ENCODE measurements around the gene TAS2R31.

DNA sequence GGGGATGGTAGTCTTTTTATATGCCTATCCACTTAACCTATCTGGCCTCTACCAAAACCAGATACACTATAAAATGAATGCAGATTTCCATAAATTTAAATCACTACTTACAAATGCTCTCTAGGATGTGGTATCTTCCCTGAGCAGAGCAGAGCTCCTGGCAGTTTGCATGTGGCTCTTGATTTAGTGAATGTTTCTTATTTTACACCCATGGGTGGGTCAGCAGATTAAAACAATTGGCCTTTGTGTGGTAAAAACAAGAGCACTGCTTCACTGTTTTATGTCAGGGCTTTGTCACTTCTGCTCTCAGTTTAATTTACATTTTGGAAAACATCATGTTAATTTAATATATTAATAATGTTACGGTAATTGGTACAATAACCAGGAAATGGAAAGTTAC lies 14.3 kb downstream of the TAS2R31 start:
- TF ChIP-seq, protein P1, sequence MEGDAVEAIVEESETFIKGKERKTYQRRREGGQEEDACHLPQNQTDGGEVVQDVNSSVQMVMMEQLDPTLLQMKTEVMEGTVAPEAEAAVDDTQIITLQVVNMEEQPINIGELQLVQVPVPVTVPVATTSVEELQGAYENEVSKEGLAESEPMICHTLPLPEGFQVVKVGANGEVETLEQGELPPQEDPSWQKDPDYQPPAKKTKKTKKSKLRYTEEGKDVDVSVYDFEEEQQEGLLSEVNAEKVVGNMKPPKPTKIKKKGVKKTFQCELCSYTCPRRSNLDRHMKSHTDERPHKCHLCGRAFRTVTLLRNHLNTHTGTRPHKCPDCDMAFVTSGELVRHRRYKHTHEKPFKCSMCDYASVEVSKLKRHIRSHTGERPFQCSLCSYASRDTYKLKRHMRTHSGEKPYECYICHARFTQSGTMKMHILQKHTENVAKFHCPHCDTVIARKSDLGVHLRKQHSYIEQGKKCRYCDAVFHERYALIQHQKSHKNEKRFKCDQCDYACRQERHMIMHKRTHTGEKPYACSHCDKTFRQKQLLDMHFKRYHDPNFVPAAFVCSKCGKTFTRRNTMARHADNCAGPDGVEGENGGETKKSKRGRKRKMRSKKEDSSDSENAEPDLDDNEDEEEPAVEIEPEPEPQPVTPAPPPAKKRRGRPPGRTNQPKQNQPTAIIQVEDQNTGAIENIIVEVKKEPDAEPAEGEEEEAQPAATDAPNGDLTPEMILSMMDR (IDR thresholded peaks at IDR 0.05 in 2 of 3, conservative IDR thresholded peaks at IDR 0.05 in 1 of 3; ENCODE audit: borderline replicate concordance in 1 of 3, insufficient read depth in 1 of 3, low read depth in 2 of 3, low read length in 2 of 3) = no peak
- no peak for TF ChIP-seq JUND (IDR thresholded peaks at IDR 0.05)
- TF ChIP-seq POLR2A (IDR thresholded peaks at IDR 0.05; ENCODE audit: borderline replicate concordance, extremely low read depth, insufficient read depth, insufficient read length) = no peak
- no peak for TF ChIP-seq ZNF274 (IDR thresholded peaks at IDR 0.05; ENCODE audit: low read depth, low read length)
- TF ChIP-seq CEBPB (IDR thresholded peaks at IDR 0.05; ENCODE audit: low read depth) = no peak
- no peak for TF ChIP-seq POLR2AphosphoS5 (IDR thresholded peaks at IDR 0.05; ENCODE audit: low read depth, low read length)

Measured in HCT116 (cell line).